Measurements from ENCODE around the gene HIC1.

HIC1 gene

DNA sequence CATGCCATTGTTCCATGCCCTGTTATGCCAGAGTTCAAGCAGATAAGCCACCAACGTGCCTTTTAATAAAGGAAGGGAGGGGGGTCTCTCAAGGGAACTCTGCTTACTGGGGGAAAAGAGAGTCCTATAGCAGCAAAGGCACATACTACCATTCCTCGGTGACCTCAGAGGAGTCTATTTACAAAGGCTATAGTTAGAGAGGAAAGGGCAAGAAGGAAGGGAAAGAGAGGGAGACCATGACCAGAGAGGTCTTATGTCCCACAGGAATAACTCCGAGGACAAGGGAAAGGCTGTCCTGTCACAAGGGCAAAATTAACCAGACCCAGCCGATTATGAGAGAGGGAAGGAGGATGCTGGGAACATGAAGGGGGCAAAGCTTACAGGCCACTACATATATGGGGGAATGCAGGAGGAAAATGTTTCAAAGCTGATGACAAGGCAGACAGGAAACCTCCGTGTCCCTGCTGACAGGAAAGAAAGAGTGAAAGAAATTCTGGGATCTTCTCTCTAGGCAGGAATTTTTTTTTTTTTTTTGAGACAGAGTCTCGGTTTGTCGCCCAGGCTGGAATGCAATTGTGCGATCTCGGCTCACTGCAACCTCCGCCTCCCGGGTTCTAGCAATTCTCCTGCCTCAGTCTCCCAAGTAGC, 51.5 kb downstream of the HIC1 start:
- no peak for FAIRE-seq

- FAIRE-seq: no peak
These were observed 52.1 kb downstream of the HIC1 start for GRCh38 chr17:2107050-2107449.

DNA sequence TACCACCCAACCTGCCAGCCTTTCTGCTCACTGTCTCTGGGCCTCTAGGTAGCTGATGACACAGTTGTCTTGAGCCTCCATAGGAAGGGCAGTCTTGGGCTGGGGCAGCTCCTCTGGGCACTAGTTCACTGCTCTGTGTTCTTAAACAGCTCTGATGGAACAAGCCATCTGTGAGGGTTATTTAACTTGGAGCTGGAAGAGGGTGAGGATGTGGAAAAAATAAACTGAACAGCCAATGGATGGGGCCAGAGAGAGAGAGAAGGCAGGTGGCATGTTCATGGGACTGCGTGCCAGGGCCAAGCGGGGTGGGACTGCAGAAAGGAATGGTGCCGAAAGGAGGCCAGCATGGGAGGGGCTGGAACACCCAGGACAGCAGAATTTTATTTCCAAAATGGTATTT, 52.6 kb downstream of the HIC1 start:
- no peak for FAIRE-seq

- no peak for FAIRE-seq
These were observed 53.3 kb downstream of the HIC1 start for GRCh38 chr17:2108170-2108569.

DNA sequence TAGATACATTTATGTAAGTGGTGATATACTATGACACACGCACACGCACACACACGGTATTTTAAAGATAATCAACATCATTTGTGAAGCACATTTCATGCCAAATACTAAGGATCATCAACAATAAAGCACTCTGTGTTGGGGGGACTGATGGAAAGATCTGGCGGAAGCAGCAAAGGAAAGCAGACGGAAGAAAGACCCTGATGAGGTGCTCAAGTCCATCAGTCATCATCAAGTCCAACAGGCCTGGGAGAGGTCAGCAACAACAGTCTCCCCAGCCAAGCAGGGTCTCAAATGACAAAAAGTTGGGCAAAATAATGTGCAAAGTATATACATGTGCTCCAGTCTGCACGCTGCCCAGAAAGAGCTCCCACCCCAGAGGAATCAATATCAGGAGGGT, 55.5 kb downstream of the HIC1 start:
- FAIRE-seq: no peak

GRCh38 chr17:2111691-2112090, 56.8 kb downstream of the HIC1 start:
- FAIRE-seq: no peak

Measured in colon (tissue), 2 donors.